Measurements from ENCODE around the gene INTS14.

DNA sequence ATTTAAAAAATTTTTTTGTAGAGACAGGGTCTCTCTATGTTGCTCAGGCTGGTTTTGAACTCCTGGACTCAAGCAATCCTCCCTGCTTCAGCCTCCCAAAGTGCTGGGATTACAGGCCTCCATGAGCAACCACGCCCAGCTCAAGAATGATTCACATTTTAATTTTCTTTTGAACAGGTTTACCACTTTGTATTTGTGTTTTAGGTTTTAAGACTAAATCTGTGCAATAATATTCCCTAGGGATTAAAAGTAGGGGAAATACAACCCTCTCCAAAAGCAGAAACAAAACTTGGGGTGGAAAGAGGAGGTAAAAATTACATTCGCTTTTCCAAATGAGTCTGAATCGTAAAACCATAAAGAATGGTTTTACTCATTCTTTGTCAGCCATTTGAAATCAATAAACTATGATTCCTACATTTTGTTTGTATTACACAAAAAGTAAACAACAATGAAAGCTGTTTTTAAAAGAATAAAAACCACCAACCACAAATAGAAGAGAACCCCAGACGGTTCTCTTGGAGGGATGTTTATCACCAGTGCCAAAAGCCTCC, 48.6 kb upstream of the INTS14 start:
- TF ChIP-seq POLR2A (IDR thresholded peaks at IDR 0.05; ENCODE audit: low read length) (no peak), GATA1 (IDR thresholded peaks at IDR 0.05; ENCODE audit: low read depth, low read length) (no peak)
